SU-DHL-6 (cell line): ENCODE results near the gene PLEKHB2.

Experiments used
- CTCF ChIP-seq: fragments of 200-600 bp; sonication (generic); IDR thresholded peaks from one replicate; pipeline ENCODE4 v1.5.1; 2017; ENCODE audit warnings: antibody characterized with exemption, mild to moderate bottlenecking, low read length, moderate library complexity; ENCODE audit not compliant: insufficient read depth, poor library complexity, severe bottlenecking
- EZH2phosphoT487 ChIP-seq: fragments of 200-600 bp; sonication (generic), shearing (Covaris generic); conservative IDR thresholded peaks from 2 replicates; pipeline ENCODE4 v1.6.1; 2018; ENCODE audit warnings: mild to moderate bottlenecking, antibody characterized with exemption, low read length, moderate library complexity, mixed read lengths

- TF ChIP-seq CTCF, result no peak
- no peak for TF ChIP-seq EZH2phosphoT487
Observed at GRCh38 chr2:131077182-131077846, 27.8 kb upstream of the PLEKHB2 start.
